Hippocampal formation (tissue), 2 donors: ENCODE measurements around the gene PCSK1N.
"Not testable (repeated sequence)": the region's sequence is repeated elsewhere in the genome, so short reads cannot be mapped to it uniquely, and the experiment has no call there.

Source experiments
- DNase-seq, 2 donors: peaks; one replicate each; lab custom pipeline; 2025; lab: John Stamatoyannopoulos, UW

The PCSK1N gene

GRCh38 chrX:48835524-48836329 lies at the start of gene PCSK1N:
PCSK1N (minus strand) TSS chrX:48835610; CDS start chrX:48835532, 78 bp downstream.
- DNase-seq, result no peak

- no peak for DNase-seq
These were observed 48.3 kb upstream of the PCSK1N start for GRCh38 chrX:48883729-48884128.

GRCh38 chrX:48876944-48877343 lies 41.5 kb upstream of the PCSK1N start:
- not testable (repeated sequence) for DNase-seq

- not testable (repeated sequence) for DNase-seq
These were observed 36.6 kb upstream of the PCSK1N start for GRCh38 chrX:48872017-48872416.

GRCh38 chrX:48864210-48864609 lies 28.8 kb upstream of the PCSK1N start:
- DNase-seq, result no peak

- no peak for DNase-seq
These were observed 19.5 kb upstream of the PCSK1N start for GRCh38 chrX:48854898-48855297.

GRCh38 chrX:48854121-48854804 lies 18.9 kb upstream of the PCSK1N start:
- DNase-seq, result not testable (repeated sequence)

- DNase-seq, result not testable (repeated sequence)
These were observed 18.1 kb upstream of the PCSK1N start for GRCh38 chrX:48853494-48853893.

GRCh38 chrX:48852857-48853256 lies 17.4 kb upstream of the PCSK1N start:
- DNase-seq, result no peak

GRCh38 chrX:48848847-48849246 lies 13.4 kb upstream of the PCSK1N start:
- no peak for DNase-seq

- no peak for DNase-seq
These were observed 4.3 kb upstream of the PCSK1N start for GRCh38 chrX:48839686-48840085.

- peak in 1 of 2 donors; percentile 2 for DNase-seq
These were observed 1.1 kb downstream of the PCSK1N start for GRCh38 chrX:48834383-48834709.

GRCh38 chrX:48833542-48834138 lies 1.8 kb downstream of the PCSK1N start:
- no peak for DNase-seq

- DNase-seq, result no peak
These were observed 3.5 kb downstream of the PCSK1N start for GRCh38 chrX:48831909-48832291.

- DNase-seq, result no peak
These were observed 4.1 kb downstream of the PCSK1N start for GRCh38 chrX:48831136-48831908.

- no peak for DNase-seq
These were observed 6.2 kb downstream of the PCSK1N start for GRCh38 chrX:48829016-48829735.

GRCh38 chrX:48827654-48827968 lies 7.8 kb downstream of the PCSK1N start:
- DNase-seq, result no peak

- DNase-seq, result no peak
These were observed 8.3 kb downstream of the PCSK1N start for GRCh38 chrX:48826876-48827653.

GRCh38 chrX:48826135-48826875 lies 9.1 kb downstream of the PCSK1N start, which contains the start of gene ERAS:
ERAS (plus strand) TSS chrX:48826513; CDS start chrX:48829124, 2,611 bp downstream.
- DNase-seq, result no peak

- DNase-seq, result no peak
These were observed 11.3 kb downstream of the PCSK1N start for GRCh38 chrX:48824066-48824465.
